HG03095 (cell line): Measurements from ENCODE around the gene ELP4.

Source experiments
- ATAC-seq: cut with Tn5 transposase; IDR thresholded peaks from one replicate; pipeline ENCODE4 v1.9.1; 2021; ENCODE audit warnings: moderate library complexity; ENCODE audit not compliant: unreplicated experiment

The ELP4 gene

GRCh38 chr11:31821235-31821764 is 311.7 kb downstream of the ELP4 start:
- ATAC-seq, result no peak

- no peak for ATAC-seq
These were observed 312.2 kb downstream of the ELP4 start for GRCh38 chr11:31821766-31822165.

- ATAC-seq, result no peak
These were observed 312.8 kb downstream of the ELP4 start for GRCh38 chr11:31822175-31822926.

GRCh38 chr11:31822927-31823643 is 313.5 kb downstream of the ELP4 start:
- ATAC-seq, result no peak

GRCh38 chr11:31823644-31824331 is 314.2 kb downstream of the ELP4 start:
- ATAC-seq, result no peak

GRCh38 chr11:31824332-31824878 is 314.8 kb downstream of the ELP4 start:
- no peak for ATAC-seq

GRCh38 chr11:31824879-31825837 is 315.6 kb downstream of the ELP4 start:
- no peak for ATAC-seq

- no peak for ATAC-seq
These were observed 316.4 kb downstream of the ELP4 start for GRCh38 chr11:31825838-31826484.

GRCh38 chr11:31826536-31827438 is 317.2 kb downstream of the ELP4 start:
- no peak for ATAC-seq

- no peak for ATAC-seq
These were observed 318.1 kb downstream of the ELP4 start for GRCh38 chr11:31827455-31828206.

- ATAC-seq, result no peak
These were observed 318.6 kb downstream of the ELP4 start for GRCh38 chr11:31828217-31828616.

- no peak for ATAC-seq
These were observed 320.8 kb downstream of the ELP4 start for GRCh38 chr11:31830406-31830805.

- ATAC-seq, result no peak
These were observed 324.7 kb downstream of the ELP4 start for GRCh38 chr11:31834237-31834636.
